ENCODE results near the gene AKR1C2. TPM values are rescaled to one million over a fixed set of nuclear protein-coding genes. Genes with fewer than 3 reads are reported as not detected.
"Not testable (repeated sequence)": the region's sequence is repeated elsewhere in the genome, so short reads cannot be mapped to it uniquely, and the experiment has no call there.

Gene AKR1C2
- total and polyA plus RNA-seq, 10 of the 15 experiments (the other 5 are each of a cell fraction or from before 2014, with no cell fraction given): 0.31 to 0.44 (median 0.36) TPM; not detected in 7

GRCh38 chr10:4977025-4977424 lies 26.6 kb downstream of the AKR1C2 start (continued):
- TF ChIP-seq NKRF (conservative IDR thresholded peaks at IDR 0.05) (no peak), MTA2 (IDR thresholded peaks at IDR 0.05; ENCODE audit: low read depth) (no peak), PAX5 (IDR thresholded peaks at IDR 0.05; ENCODE audit: borderline replicate concordance, low read depth, low read length) (no peak)

GRCh38 chr10:4974400-4974799 lies 29.3 kb downstream of the AKR1C2 start:
- H4K20me1 ChIP-seq (ENCODE audit: control insufficient read depth, insufficient read depth); RAD21 ChIA-PET (ENCODE audit: unreplicated experiment); H3K36me3 ChIP-seq (ENCODE audit: control insufficient read depth in 2 of 2, insufficient read depth in 2 of 2, low read length in 1 of 2); H3K4me2 ChIP-seq (ENCODE audit: control insufficient read depth, insufficient read depth); H3K4me1 ChIP-seq (ENCODE audit: control insufficient read depth, insufficient read depth, low read length); ATAC-seq; intact Hi-C loops (cut with micrococcal nuclease; ENCODE audit: unreplicated experiment); SMC1A ChIA-PET (ENCODE audit: uncharacterized antibody, unreplicated experiment); H3K27me3 ChIP-seq (replicated peaks in 1 of 2; ENCODE audit: control insufficient read depth in 2 of 2, insufficient read depth in 2 of 2, low read length in 1 of 2); H2AFZ ChIP-seq (ENCODE audit: control insufficient read depth, low read depth, low read length); FAIRE-seq; H3K9me3 ChIP-seq (replicated peaks; ENCODE audit: control insufficient read depth, insufficient read depth, low read length); DNase-seq (ENCODE audit: low read depth, low spot score); H3K27ac ChIP-seq (ENCODE audit: control insufficient read depth, insufficient read depth); in situ Hi-C loops (cut with MboI); H3K4me3 ChIP-seq; H3K9ac ChIP-seq (ENCODE audit: control insufficient read depth, insufficient read depth, low read length); H3K79me2 ChIP-seq (ENCODE audit: control insufficient read depth, insufficient read depth, low read length); CTCF ChIA-PET; POLR2A ChIA-PET; BruUV-seq (replicated peaks): not testable (repeated sequence)

GRCh38 chr10:4973294-4973693 lies 30.4 kb downstream of the AKR1C2 start:
- H3K27ac ChIP-seq (ENCODE audit: control insufficient read depth, insufficient read depth); H3K4me1 ChIP-seq (ENCODE audit: control insufficient read depth, insufficient read depth, low read length); H3K27me3 ChIP-seq (replicated peaks in 1 of 2; ENCODE audit: control insufficient read depth in 2 of 2, insufficient read depth in 2 of 2, low read length in 1 of 2); BruUV-seq (replicated peaks); H4K20me1 ChIP-seq (ENCODE audit: control insufficient read depth, insufficient read depth); RAD21 ChIA-PET (ENCODE audit: unreplicated experiment); ATAC-seq; in situ Hi-C loops (cut with MboI); H3K4me2 ChIP-seq (ENCODE audit: control insufficient read depth, insufficient read depth); H3K9ac ChIP-seq (ENCODE audit: control insufficient read depth, insufficient read depth, low read length); H3K4me3 ChIP-seq; H3K79me2 ChIP-seq (ENCODE audit: control insufficient read depth, insufficient read depth, low read length); H3K36me3 ChIP-seq (ENCODE audit: control insufficient read depth in 2 of 2, insufficient read depth in 2 of 2, low read length in 1 of 2); CTCF ChIA-PET; DNase-seq (ENCODE audit: low read depth, low spot score); POLR2A ChIA-PET; H2AFZ ChIP-seq (ENCODE audit: control insufficient read depth, low read depth, low read length); intact Hi-C loops (cut with micrococcal nuclease; ENCODE audit: unreplicated experiment); SMC1A ChIA-PET (ENCODE audit: uncharacterized antibody, unreplicated experiment); FAIRE-seq; H3K9me3 ChIP-seq (replicated peaks; ENCODE audit: control insufficient read depth, insufficient read depth, low read length): not testable (repeated sequence)
- WGBS (ENCODE audit: insufficient coverage, insufficient replicate concordance, low lambda C conversion rate, missing lambda C conversion rate): 0% methylated on average over 1 of the region's 1 CpG

GRCh38 chr10:4972369-4973142 lies 31.1 kb downstream of the AKR1C2 start:
- H4K20me1 ChIP-seq (ENCODE audit: control insufficient read depth, insufficient read depth); H3K27ac ChIP-seq (ENCODE audit: control insufficient read depth, insufficient read depth); H3K79me2 ChIP-seq (ENCODE audit: control insufficient read depth, insufficient read depth, low read length); intact Hi-C loops (cut with micrococcal nuclease; ENCODE audit: unreplicated experiment); H3K36me3 ChIP-seq (ENCODE audit: control insufficient read depth in 2 of 2, insufficient read depth in 2 of 2, low read length in 1 of 2); H3K4me2 ChIP-seq (ENCODE audit: control insufficient read depth, insufficient read depth); POLR2A ChIA-PET; ATAC-seq; BruUV-seq (replicated peaks); in situ Hi-C loops (cut with MboI); SMC1A ChIA-PET (ENCODE audit: uncharacterized antibody, unreplicated experiment); RAD21 ChIA-PET (ENCODE audit: unreplicated experiment); H3K4me3 ChIP-seq; DNase-seq (ENCODE audit: low read depth, low spot score); H3K9ac ChIP-seq (ENCODE audit: control insufficient read depth, insufficient read depth, low read length); H3K4me1 ChIP-seq (ENCODE audit: control insufficient read depth, insufficient read depth, low read length); H2AFZ ChIP-seq (ENCODE audit: control insufficient read depth, low read depth, low read length); FAIRE-seq; CTCF ChIA-PET; H3K27me3 ChIP-seq (replicated peaks in 1 of 2; ENCODE audit: control insufficient read depth in 2 of 2, insufficient read depth in 2 of 2, low read length in 1 of 2); H3K9me3 ChIP-seq (replicated peaks; ENCODE audit: control insufficient read depth, insufficient read depth, low read length): not testable (repeated sequence)
- 48% methylated on average over 10 of the region's 18 CpGs for WGBS (ENCODE audit: insufficient coverage, insufficient replicate concordance, low lambda C conversion rate, missing lambda C conversion rate)

Measured in GM12878 (cell line).